GM12865 (cell line): Measurements from ENCODE around the gene TRPV5.

Source experiments
- DNase-seq: peaks from one replicate; pipeline ENCODE4 v3.0.0; 2010; ENCODE audit warnings: low read depth
- H3K4me3 ChIP-seq: 2 replicates; pipeline ENCODE4 v1.5.1; 2011; ENCODE audit warnings: mild to moderate bottlenecking, low read depth, low read length, control low read depth
- CTCF ChIP-seq: IDR thresholded peaks from 2 replicates; pipeline ENCODE4 v1.5.1; 2011; ENCODE audit warnings: low read length, control low read depth, low read depth, inconsistent platforms; ENCODE audit not compliant: insufficient read depth; ENCODE audit errors: missing control alignments

TRPV5 gene

GRCh38 chr7:142956951-142957623 is 23.5 kb upstream of the TRPV5 start:
- DNase-seq, result no peak
- TF ChIP-seq CTCF, result no peak
- H3K4me3 ChIP-seq, result no peak overlapping the region

- peak; percentile 40 for DNase-seq
- no peak overlapping the region for H3K4me3 ChIP-seq
- TF ChIP-seq CTCF, result no peak
These were observed 21.2 kb upstream of the TRPV5 start for GRCh38 chr7:142954680-142955268.

- DNase-seq, result no peak
- H3K4me3 ChIP-seq, result no peak overlapping the region
- TF ChIP-seq CTCF, result no peak
These were observed 16.7 kb upstream of the TRPV5 start for GRCh38 chr7:142950235-142950634.

GRCh38 chr7:142948603-142949002 is 15.1 kb upstream of the TRPV5 start:
- TF ChIP-seq CTCF, result no peak

GRCh38 chr7:142945001-142945400 is 11.5 kb upstream of the TRPV5 start:
- no peak overlapping the region for H3K4me3 ChIP-seq
- no peak for TF ChIP-seq CTCF
- DNase-seq, result no peak

More at GRCh38 chr7:142948603-142949002, 15.1 kb upstream of the TRPV5 start:
- no peak for DNase-seq
- H3K4me3 ChIP-seq, result no peak overlapping the region

- no peak for DNase-seq
- TF ChIP-seq CTCF, result no peak
- no peak overlapping the region for H3K4me3 ChIP-seq
These were observed 10.2 kb upstream of the TRPV5 start for GRCh38 chr7:142943706-142944268.
